Fibroblast of pulmonary artery (primary cell): ENCODE measurements around the gene FNIP1.

ENCODE experiments used
- DNase-seq: peaks from one replicate; pipeline ENCODE4 v3.0.0-alpha.2; 2010; ENCODE audit warnings: low read depth
- H3K4me3 ChIP-seq: replicated peaks from 2 replicates; pipeline ENCODE4 v1.5.1; 2011; ENCODE audit warnings: low read depth, mild to moderate bottlenecking, control low read depth, low read length, moderate library complexity
- TF ChIP-seq, protein P1 (sequence below): IDR thresholded peaks from 2 replicates; pipeline ENCODE4 v1.5.1; 2011; ENCODE audit warnings: mild to moderate bottlenecking, control low read depth, low read length, inconsistent platforms; ENCODE audit errors: missing control alignments

FNIP1 gene

DNA sequence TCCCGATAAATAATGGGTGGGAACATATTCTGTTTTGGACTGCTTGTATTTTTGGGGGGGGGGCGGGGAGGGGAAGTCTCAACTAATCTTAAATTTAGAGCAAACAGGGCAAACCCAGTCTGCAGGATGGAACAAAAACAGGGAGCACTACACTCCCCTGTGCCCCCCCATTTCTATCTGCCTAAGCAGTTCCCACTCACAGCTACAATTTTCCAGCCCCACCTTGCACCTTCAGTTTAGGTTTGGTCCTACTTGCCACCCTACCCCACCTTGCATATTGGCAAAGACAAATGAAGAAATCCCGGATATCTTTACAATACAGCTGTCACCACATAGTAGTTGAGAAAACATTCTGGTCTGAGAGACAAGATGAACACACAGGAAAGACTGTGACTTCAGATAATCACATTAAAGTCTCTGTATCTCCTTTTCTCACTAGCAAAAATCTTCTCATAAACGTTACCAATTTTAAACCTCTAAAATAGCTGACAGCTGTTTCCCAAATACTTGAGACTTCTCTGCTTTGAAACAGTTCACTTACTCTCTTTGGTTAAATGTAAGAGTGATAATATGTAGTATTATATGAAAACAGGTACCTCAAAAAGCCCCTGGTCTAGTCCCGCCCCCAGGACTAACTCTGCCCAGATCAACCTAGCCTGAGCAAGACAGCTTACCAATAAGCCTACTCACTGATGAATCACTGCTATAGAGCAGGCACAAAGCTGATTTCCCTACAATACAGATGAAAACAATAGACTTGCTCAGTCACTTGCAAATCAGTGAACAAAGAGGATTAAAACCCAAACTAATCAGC is 156.6 kb downstream of the FNIP1 start:
- TF ChIP-seq, protein P1, sequence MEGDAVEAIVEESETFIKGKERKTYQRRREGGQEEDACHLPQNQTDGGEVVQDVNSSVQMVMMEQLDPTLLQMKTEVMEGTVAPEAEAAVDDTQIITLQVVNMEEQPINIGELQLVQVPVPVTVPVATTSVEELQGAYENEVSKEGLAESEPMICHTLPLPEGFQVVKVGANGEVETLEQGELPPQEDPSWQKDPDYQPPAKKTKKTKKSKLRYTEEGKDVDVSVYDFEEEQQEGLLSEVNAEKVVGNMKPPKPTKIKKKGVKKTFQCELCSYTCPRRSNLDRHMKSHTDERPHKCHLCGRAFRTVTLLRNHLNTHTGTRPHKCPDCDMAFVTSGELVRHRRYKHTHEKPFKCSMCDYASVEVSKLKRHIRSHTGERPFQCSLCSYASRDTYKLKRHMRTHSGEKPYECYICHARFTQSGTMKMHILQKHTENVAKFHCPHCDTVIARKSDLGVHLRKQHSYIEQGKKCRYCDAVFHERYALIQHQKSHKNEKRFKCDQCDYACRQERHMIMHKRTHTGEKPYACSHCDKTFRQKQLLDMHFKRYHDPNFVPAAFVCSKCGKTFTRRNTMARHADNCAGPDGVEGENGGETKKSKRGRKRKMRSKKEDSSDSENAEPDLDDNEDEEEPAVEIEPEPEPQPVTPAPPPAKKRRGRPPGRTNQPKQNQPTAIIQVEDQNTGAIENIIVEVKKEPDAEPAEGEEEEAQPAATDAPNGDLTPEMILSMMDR = no peak
- peak; percentile 42 for DNase-seq
- H3K4me3 ChIP-seq = no peak overlapping the region

GRCh38 chr5:131639148-131639547 is 157.7 kb downstream of the FNIP1 start:
- no peak for DNase-seq
- no peak overlapping the region for H3K4me3 ChIP-seq
- TF ChIP-seq, protein P1 = no peak

GRCh38 chr5:131637694-131638093 is 159.1 kb downstream of the FNIP1 start:
- H3K4me3 ChIP-seq = no peak overlapping the region
- TF ChIP-seq, protein P1 = no peak
- DNase-seq = no peak

- peak; percentile 52 for DNase-seq
- TF ChIP-seq, protein P1 = no peak
- H3K4me3 ChIP-seq = peak overlapping the region; percentile 92
Observed at GRCh38 chr5:131635684-131636572, 160.9 kb downstream of the FNIP1 start.

- H3K4me3 ChIP-seq = peak within 1 kb of the TSS; percentile 92
- TF ChIP-seq, protein P1 = no peak
- DNase-seq = peak; percentile 100
Observed at GRCh38 chr5:131634996-131635683, 161.7 kb downstream of the FNIP1 start, which contains the start of gene RAPGEF6. RAPGEF6 (minus strand) TSS chr5:131635229; CDS start chr5:131635030, 199 bp downstream.

DNA sequence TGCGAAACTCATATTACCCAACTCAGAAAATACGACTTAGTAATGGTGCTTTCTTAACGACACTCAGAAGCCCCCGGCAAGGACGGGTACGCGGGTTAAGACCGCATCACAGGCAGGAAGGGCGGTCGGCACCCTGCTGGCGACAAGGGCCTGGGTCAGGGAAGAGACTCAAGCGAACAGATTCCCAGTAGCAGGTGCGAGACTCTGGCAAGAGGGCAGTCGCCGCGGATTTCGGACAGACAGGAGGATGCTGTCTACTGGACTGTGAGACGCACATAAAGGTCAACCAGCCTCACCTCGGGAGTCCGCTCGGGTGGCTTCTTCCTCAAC is 162.2 kb downstream of the FNIP1 start:
- TF ChIP-seq, protein P1 = no peak
- DNase-seq = peak; percentile 50
- H3K4me3 ChIP-seq = peak overlapping the region; percentile 92
